HTR-8/SVneo (cell line): ENCODE data around the gene TSPAN1.
"Not testable (repeated sequence)": the region's sequence is repeated elsewhere in the genome, so short reads cannot be mapped to it uniquely, and the experiment has no call there.

Source experiments
- DNase-seq: peaks from one replicate; pipeline ENCODE4 v3.0.0; 2011; ENCODE audit warnings: low spot score, mixed read lengths; ENCODE audit not compliant: insufficient read length
- FAIRE-seq: peaks from 2 replicates; lab custom pipeline; 2011; peaks lifted over from hg19 to GRCh38; lab: Jason Lieb, UNC

Gene TSPAN1

DNA sequence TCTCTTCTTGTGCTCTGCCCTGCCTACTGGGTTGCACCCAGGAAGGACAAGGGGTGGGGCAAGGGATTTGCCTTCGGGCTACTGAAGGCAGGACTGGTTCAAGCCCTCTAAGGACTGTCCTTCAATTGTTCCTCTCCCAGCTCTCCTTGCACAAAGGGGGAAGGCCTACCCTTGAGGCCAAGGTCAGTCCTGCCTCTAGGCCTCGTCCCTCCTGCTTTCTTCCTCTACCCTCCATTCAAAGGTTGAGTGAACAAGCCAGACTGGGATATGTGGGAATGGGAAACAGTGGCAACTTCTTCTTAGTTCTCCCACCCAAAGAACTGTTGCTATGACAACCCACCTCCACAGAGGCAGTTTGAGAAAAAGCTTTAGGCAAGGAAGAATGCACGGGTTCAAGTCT lies 30.9 kb downstream of the TSPAN1 start:
- FAIRE-seq (no peak), DNase-seq (no peak)

DNA sequence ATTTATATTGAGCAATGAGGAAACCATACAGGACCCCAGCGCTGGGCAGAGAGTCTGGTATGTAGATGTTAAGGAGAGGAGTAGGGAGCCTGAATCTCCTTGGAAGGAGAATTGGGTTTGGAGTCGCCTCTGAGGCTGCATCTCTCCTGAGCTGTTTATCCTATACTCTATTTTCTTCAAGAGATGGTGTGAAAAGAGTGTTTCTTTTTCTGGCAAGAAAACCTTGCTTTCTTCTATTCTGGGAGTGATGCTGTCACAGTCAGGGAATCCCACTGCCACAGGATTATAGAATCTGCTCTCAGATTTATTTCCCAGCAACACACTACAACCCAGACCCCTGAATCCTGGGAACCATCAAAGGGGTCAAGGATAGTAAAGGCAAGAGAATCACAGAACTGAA lies 31.5 kb downstream of the TSPAN1 start:
- FAIRE-seq (no peak), DNase-seq (no peak)

DNA sequence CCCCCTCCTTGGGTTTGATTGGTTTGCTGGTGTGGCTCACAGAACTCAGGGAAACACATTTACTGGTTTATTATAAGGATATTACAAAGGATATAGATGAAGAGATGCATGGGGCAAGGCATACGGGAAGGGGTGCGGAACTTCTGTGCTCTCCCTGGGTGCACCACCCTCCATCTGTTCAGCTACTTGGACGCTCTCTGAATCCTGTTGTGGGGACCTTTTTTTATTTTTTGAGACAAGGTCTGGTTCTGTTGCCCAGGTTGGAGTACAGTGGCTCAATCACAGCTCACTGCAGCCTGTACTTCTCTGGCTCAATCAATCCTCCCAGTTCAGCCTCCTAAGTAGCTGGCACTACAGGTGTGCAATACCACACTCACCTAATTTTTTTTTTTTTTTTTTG lies 35.7 kb downstream of the TSPAN1 start:
- FAIRE-seq (no peak), DNase-seq (no peak)

DNA sequence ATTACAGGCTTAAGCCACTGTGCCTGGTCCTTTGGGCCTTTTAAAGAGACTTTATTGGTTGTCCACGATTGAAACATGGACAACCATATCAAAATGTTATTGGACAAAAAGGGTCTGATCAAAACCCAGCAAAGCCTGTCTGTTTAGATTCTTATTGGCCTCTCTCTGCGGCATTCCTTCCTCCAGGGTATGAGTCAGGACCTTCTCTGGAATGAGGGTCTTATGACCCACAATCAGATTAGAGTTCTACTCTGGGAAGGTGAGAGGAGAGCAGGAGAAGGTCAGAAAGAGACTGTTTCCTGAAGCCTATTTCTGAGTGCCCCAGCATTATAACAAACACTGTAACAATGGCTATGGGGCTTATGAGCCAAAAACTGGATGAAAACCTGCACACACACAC lies 36.2 kb downstream of the TSPAN1 start:
- FAIRE-seq = no peak
- no peak for DNase-seq

DNA sequence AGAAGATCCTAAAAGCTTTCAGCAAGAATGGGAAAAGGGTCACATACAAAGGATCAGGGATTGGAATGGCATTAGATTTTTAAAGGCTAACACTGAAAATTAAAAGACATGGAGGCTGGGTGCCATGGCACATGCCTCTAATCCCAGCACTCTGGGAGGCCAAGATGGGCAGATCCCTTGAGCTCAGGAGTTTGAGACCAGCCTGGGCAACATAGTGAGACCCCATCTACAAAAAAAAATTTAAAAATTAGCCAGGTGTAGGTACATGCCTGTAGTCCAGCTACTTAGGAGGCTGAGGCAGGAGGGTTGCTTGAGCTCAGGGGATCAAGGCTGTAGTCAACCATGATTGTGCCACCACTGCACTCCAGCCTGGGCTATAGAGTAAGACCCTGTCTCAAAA lies 40.6 kb downstream of the TSPAN1 start:
- FAIRE-seq (no peak), DNase-seq (no peak)

DNA sequence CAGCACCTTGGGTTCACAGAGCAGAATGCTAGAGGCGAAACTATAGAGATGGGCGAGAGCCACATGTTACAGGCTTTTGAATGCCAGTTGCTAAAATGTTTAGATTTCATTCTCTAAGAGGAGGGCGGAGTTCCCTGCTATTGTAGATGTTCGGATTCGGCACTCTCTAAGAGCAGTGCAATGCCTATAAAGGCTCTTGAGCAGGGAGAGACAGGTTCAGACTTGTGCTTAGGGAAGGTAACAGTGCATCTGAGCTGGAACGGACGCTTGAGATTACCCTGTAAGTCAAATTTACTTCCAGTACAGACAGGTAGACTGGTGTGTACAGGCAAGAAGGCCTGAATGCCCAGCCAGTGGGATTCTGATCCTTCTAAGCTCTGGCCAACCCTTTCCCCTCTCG lies 43.6 kb downstream of the TSPAN1 start:
- no peak for DNase-seq
- FAIRE-seq = no peak

DNA sequence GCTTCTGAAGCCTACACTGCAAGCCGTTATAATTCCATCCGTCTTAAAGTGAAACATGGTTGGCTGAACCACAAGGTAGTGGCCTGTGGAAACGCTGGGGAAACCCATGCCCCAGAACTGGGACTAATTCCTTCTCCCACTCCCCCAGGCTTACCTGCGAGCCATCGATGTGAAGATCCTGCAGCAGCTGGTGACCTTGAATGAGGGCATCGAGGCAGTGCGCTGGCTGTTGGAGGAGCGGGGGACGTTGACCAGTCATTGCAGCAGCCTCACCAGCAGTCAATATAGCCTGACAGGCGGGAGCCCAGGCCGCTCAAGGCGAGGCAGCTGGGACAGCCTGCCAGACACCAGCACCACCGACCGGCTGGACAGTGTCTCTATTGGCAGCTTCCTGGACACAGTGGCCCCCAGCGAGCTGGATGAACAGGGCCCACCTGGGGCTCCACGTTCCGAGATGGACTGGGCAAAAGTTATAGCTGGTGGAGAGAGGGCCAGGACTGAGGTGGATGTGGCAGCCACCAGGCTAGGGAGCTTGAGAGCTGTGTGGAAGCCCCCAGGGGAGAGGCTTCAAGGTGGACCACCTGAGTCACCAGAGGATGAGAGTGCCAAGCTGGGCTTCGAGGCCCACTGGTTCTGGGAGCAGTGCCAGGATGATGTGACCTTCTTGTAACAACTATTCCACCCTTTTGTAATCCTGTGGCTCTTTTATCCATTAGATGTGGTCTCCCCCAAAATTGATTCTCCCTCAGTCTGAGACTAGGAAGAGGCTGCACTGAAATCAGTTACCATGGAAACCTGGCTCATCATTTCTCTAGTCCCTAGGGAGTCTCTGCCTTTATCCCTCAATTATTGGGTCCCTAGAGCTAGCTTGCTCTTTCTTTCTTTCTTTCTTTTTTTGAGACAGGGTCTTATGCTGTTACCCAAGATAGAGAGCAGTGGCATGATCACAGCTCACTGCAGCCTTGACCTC lies 44.9 kb downstream of the TSPAN1 start:
- FAIRE-seq = no peak
- no peak for DNase-seq

DNA sequence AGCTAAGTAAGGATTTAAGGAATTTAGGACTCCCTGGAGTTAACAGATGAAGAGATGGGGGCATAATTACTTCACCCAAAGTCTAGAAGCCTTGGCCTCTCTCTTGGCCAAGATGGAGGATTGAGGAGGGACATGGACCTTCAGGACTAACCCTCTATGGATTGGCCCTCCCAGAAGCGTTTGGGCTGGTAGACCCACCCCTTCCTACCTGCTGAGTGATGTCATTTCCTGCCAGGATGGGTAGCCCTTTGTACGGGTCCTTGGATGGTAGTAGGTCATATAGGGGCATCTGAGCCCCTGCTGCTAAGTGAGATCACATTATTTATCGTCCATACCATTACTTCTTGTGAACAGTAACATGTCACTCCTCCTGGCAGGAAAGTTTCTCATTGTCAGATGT lies 45.9 kb downstream of the TSPAN1 start:
- DNase-seq = no peak

DNA sequence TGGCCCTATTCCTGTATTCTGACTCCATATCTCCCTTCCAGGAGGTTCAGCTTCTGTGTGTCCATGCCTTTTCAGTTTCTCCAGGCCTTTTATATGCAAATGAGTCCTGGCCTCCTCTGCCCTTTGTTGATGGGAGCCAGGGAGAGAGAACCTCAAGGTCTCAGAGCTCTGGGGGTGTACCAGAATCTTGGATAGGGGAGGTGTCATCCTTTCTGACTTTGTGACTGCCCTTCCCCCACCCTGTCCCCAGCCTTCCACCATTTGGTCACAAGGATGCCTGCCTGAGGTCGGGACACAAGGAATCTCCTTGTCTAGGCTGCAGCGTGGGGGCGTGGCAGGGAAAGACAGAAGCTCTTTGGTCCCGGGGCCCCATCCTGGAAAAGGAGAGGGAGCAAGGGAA lies 46.9 kb downstream of the TSPAN1 start:
- FAIRE-seq (no peak), DNase-seq (no peak)

More for the DNA sequence above, 45.9 kb downstream of the TSPAN1 start:
- FAIRE-seq = no peak

DNA sequence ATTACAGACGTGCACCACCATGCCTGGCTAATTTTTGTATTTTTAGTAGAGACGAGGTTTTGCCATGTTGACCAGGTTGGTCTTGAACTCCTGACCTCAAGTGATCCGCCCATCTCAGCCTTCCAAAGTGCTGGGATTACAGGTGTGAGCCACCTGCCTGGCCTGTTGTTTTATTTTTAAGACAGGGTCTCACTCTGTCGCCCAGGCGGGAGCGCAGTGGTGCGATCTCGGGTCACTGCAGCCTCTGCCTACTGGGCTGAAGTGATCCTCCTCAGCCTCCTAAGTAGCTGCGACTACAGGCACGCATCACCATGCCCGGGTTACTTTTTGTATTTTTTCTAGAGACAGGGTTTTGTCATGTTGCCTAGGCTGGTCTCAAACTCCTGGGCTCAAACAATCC lies 48.2 kb downstream of the TSPAN1 start:
- not testable (repeated sequence) for FAIRE-seq, DNase-seq

DNA sequence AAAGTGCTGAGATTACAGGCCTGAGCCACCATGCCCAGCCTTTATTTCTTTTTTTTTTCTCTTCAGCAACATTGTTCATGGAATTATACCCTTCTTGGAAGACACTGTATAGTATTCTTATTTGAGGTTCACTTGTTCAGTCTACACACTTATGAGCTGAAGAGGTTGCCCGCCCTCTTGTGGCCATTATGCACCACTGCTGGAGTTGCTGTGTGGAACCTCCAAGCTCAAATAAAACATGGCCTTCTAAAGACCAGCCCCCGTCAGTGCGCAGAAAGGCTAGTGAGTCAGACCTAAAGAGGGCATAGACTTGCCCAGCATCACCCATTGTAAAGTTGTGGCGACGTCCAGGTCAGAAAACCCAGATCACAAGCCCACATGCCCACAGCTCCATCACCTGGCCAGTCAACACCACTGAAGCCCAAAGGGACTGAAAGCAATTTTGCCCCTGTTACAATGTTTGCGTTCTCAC lies 48.6 kb downstream of the TSPAN1 start:
- DNase-seq (peak; percentile 70), FAIRE-seq (peak; percentile 70)

DNA sequence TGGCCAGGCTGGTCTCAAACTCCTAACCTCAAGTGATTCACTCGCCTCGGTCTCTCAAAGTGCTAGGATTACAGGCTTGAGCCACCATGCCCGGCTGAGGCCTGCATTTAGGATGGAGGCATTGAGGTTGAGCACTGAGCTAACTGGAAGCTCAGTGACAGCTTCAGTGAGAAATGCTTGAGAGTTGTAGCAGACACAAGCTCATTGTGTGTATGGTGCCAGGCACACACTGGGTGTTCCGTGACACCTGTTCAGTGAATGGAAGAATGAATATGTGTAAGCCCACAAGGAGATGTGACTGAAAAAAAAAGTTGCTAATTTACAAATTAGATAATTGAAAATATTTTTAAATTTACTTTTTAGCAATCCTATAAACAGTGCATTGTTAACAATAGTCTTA lies 50.1 kb downstream of the TSPAN1 start:
- FAIRE-seq (no peak), DNase-seq (no peak)

DNA sequence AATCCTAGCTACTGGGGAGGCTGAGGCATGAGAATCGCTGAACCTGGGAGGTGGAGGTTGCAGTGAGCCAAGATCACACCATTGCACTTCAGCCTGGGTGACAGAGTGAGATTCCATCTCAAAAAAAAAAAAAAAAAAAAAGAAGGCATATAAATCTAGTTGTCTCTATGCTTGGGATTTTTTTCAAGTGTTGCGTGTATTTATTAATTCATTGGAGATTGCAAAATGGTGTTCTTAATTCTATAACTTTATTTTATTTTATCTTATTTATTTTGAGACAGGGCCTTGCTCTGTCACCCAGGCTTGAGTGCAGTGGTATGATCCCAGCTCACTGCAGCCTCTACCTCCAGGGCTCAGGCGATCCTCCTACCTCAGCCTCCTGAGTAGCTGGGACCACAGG lies 56.3 kb downstream of the TSPAN1 start:
- DNase-seq, FAIRE-seq: not testable (repeated sequence)
